HG02870 (cell line): ENCODE measurements around the gene GPR65.

Experiments
- ATAC-seq: cut with Tn5 transposase; IDR thresholded peaks from one replicate; pipeline ENCODE4 v1.9.1; 2021; ENCODE audit warnings: mild to moderate bottlenecking, moderate library complexity; ENCODE audit not compliant: unreplicated experiment

The GPR65 gene, protein sequence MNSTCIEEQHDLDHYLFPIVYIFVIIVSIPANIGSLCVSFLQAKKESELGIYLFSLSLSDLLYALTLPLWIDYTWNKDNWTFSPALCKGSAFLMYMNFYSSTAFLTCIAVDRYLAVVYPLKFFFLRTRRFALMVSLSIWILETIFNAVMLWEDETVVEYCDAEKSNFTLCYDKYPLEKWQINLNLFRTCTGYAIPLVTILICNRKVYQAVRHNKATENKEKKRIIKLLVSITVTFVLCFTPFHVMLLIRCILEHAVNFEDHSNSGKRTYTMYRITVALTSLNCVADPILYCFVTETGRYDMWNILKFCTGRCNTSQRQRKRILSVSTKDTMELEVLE

DNA sequence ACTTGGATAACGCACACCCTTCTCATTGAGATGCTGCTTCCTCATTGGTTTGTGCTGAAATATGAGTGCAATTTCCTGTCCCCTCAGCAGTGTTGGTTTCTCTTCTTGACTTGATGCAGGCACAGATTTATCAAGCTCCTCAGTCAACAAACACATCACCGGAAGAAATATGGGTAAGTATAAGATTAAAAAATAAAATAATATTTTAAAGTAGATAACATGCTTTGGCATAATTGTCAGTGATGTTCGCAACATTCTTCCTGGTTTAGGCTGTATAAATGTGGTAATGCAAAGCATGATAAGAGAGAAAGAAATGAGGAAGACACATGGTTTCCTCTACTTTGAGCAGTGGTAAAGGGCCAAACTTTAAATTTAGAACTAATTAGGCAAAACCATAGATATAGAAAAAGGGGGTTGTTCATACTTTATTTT is at the start of gene GPR65:
GPR65 (plus strand) TSS at position 86 of the 432 bp plus-strand sequence. CDS start 5,713 bp downstream, outside the sequence.
- peak; percentile 62 for ATAC-seq

DNA sequence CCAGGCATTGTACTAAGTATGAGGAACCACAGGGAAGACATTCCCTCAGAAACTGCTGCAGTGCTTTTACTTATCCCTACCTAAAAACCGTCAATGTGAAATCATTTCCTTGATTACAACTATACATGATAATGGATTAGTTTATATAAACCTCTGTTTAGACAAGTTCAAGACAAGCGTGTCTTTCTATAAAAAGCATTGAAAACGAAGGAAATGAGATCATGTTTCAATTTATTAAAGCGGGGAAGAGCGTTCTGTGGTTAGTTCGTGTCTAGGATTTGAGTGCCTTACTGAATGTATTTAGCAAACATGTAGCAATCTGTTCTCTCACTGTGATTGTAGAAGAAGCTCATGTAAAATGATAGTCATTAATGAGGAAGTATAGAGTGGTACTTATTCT is 49.4 kb upstream of the GPR65 start:
- no peak for ATAC-seq

DNA sequence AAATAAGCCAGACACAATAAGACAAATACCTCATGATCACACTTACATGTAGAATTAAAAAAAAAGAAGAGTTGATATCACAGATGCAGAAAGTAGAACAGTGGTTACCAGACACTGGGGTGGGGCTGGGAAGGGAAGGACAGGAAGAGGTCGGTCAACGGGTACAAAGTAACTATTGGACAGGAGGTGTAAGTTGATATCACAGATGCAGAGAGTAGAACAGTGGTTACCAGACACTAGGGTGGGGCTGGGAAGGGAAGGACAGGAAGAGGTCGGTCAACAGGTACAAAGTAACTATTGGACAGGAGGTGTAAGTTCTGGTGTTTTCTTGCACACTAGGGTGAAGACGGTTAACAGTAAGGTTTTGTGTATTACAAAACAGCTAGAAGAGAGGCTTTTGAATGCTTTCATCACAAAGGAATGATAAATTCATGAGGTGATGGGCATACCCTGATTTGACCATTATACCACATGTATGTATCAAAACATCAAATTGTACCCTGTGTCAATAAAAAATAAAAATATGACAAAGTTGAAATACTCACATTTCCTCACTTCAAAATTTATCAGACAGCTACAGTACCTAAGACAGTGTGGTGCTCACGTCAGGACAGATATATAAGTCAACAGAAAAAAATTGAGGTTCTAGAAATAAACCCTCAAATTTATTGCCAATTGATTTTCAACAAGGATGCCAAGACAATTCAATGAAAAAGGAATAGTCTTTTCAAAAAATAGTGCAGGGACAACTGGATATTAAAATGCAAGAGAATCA is 44.7 kb upstream of the GPR65 start:
- no peak for ATAC-seq

DNA sequence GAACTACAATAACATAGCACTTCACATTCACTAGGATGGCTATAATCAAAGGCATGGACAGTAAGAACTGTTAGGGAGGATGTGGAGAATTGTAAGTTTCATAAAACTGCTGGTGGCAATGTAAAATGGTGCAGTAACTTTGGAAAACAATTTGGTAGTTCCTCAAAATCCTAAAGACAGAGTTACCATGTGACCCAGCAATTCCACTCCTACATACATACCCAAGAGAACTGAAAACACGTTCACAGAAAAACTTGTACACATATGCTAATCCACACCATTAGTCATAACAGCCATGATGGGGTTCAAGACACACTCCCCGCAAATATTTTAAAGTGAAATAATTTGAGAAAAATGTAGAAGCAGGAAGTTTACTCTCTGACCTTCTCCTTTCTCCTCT is 43.7 kb upstream of the GPR65 start:
- no peak for ATAC-seq

DNA sequence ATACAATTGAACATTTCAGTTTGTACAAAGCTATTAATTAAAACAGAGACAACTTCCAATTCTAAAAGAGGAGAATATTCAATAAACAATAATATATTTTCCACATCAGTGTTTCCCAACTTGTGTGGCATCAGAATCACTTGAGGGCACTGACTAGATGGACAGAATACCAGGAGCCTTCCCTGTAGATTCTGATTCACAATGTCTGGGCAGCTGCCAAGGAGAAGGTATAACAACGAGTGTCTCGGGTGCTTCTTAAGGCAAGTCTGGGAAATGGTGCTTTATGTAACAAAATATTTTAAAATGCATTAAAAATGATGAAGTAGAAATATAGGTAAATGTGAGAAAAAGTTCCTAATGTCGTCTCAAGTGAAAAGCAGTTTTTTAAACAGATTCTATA is 38.1 kb upstream of the GPR65 start:
- no peak for ATAC-seq

DNA sequence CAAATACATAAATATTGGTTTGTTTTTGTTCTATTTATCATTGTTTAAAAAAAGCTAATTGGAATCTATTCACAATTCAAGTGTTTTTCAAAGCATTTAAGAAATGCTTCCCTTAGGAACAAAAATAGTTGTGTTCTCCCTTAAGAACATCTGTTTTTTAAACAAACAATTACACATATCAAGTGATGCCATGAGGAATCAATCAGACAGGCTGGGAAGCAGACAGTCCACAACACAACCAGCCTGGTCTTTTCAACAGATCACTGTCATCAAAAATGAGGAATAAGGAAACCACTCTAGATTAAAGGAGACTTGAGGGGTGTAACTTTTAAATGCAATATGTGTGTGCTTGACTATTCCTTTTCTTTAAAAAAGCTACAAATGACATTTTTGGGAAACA is 37.4 kb upstream of the GPR65 start:
- no peak for ATAC-seq

DNA sequence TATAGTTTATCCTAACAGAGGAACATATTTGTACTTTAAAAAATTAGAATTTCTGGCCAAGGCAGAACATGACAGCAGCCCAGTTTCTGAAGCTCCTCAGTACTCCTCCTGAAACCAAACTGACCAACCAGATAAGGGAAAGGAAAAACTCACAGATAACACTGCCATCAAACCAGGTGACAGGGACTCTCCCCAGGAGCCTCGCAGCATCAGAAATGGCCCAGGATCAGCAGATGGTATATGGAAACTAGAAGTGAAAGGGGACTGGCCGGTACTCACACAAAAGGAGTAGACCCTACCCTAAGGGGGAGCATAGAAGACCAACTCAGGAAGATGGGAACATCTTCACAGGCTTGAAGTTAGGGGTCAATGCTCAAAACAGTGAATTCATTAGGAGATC is 33.9 kb upstream of the GPR65 start:
- peak; percentile 92 for ATAC-seq

DNA sequence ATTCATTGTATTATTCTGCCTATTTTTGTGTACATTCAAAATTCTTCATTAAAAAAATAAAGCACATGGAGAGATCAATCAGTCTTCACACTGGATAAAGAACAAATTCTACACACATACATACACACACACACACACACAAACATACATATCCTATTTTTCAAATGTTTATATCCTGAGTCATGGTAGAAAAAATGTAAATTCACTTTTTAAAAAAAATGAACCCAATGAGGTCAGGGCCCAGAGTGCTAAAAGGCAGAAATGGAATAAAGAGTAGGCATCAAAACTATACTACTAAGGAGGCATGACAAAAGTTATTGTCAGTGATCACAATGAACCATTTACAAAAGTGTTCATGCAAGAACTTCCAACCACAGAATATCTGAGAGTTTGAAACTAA is 29.3 kb upstream of the GPR65 start:
- no peak for ATAC-seq

DNA sequence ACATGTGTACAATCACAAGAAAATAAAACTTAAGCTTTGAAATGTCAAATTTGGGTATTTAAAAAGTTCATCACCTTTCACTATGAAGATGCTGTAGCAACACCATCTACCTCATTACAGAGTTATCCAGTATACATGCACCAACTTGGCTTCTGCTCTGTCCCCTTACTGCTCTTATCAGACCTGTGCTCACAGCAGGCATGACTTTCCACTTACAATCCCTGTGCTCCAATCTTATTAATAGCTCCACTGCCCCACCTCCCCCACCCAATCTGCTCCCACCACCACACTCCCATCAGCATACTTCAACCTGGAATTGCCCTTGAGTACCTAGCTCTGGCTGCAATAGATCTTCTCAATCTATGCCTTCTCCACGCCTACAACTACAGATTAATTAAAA is 25.2 kb upstream of the GPR65 start:
- no peak for ATAC-seq

DNA sequence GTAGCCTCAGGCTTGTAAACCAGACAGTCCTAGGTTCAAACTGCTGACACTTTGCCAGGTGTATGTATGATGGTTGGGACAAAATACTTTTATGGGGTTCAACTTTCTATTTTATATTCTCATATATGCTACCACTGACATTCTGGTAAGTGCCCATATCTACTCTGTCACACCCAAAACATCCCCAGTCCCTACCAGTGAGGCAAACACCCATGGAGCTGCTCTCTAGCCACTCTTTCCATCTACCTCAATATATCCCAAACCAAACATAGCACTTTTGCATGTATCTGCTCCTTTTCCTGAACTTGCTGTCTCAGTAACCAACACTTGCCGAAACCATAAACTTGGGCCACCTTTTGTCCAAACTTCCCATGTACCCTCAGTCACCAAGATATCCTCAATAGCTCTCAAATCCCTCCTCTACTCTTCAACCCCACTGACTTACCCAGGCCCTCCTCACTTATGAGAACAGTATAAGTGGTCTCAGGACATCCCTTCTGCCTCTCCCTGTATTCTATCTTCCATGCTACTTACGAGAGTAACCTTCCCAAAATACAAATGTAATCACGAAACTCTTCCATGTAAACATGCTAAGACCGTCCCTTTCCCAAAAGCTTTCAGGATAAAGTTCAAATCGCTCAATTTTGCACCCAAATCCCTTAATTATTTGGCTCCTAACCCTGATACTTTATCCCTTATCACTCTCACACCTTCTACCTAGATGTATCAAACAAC is 15.5 kb upstream of the GPR65 start:
- ATAC-seq: no peak

DNA sequence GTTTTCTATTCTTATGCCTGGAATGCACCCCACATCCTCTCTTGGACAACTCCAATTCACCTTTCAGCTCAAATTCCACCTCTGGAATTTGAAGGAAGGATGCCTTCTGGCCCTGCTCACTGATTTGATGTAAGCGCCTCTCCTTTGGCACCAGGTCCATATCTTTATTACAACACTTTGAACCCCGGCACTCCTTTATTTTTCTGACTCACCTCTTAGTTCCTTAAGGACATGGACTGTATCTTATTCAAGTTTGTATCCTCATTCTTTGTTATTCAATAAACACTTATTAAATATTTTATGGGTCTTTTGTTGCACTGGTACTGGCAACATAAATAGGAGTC is 15.0 kb upstream of the GPR65 start:
- ATAC-seq: no peak

DNA sequence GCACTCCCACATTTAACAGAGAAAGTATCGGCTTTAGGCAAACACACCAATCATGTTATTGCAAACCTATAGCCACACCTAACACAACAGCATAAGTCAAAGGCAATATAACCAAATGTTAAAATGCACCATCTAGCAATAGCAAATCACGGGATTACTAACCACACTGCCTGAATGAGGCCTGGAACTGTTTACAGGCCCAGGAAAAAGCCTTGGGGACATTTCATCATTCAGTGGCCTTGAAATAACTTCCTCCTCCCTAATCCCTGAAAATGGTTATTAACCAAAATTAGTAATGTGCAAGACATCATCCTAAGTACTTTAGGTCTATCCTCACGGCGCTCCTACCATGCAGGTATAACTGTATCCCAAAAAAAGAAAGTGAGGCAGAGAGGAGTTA is 14.3 kb upstream of the GPR65 start:
- no peak for ATAC-seq

DNA sequence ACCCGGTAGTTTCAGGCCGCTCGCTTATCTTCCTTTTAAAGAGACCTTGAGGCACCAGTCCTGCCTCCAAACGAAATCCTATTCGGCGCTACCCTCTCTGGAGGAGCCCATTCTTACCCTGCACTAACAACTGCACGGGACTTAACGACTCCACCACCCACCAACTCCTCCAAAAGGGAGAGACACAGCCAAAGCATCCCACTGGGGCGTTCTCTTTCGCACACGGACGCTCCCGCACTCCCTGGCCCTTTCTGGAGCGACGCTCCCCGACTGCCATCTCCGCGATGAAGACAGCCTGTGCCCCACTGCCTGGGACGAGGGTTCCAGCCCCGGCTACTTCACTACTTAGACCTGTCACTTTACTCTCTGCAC is 12.6 kb upstream of the GPR65 start:
- ATAC-seq: no peak

DNA sequence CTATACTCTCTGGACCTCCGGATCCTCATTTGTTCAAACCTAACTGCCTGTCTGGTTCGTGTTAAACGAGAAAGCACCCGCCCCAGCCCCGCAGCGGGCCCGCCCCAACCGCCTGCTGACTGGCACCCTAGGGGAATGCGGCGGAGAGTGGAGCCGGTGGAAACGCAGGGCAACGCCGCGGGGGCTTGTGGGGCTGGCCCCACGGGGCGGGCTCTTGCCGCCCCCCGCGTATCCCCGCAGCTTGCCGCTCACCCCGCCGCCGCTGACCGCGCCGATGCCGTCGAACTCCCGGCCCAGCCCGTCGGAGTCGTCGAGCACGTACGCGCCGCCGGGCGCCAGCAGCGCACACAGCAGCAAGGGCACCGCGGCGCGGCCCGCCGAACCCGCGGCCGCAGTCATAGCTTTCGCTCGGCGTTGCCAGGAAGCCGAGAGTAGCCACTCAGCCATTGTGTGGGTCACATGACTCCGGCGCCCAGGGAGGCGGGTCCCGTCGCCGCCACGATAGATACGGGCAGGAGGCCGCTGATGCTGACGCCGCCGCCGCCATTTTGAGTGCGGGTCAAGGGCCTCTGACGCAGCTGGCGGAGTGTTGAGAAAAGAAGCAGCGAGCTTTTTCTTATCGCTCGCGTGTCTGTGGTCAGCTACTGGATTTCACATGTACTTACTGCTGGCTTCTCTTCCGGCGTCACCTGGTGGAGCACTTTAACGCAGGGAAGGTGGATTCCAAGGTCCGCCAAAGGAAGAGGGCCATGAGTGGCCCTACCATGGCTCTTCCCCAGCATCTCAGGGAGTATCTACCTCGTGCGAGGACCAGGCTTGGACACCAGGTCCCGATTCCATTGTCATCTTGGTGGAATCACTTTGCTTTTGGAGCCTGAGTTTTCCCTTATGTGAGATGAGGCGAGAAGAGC is 12.0 kb upstream of the GPR65 start, which contains the start of gene GALC:
GALC (minus strand) TSS at position 465 of the 911 bp plus-strand sequence; CDS start at position 447, 18 bp downstream.
- ATAC-seq: peak; percentile 78

DNA sequence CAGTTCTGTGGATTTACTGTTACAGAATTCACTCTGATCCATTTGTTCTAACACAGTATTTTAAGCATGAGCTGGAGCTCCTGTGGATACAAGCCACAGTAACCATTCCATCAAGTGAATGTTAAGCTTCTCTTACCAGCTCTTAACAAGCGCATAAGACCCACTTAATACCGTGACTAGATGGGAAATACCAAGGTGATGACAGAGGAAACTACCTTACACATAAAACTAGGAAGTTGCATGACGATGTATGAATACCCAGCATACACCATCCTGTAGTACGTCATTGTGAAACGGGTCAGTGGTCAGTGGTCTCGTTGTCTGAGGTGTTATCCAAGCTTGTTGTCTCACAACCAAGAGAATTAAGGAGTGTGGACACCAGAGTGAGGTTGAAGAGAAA is 10.0 kb upstream of the GPR65 start:
- ATAC-seq: peak; percentile 46

DNA sequence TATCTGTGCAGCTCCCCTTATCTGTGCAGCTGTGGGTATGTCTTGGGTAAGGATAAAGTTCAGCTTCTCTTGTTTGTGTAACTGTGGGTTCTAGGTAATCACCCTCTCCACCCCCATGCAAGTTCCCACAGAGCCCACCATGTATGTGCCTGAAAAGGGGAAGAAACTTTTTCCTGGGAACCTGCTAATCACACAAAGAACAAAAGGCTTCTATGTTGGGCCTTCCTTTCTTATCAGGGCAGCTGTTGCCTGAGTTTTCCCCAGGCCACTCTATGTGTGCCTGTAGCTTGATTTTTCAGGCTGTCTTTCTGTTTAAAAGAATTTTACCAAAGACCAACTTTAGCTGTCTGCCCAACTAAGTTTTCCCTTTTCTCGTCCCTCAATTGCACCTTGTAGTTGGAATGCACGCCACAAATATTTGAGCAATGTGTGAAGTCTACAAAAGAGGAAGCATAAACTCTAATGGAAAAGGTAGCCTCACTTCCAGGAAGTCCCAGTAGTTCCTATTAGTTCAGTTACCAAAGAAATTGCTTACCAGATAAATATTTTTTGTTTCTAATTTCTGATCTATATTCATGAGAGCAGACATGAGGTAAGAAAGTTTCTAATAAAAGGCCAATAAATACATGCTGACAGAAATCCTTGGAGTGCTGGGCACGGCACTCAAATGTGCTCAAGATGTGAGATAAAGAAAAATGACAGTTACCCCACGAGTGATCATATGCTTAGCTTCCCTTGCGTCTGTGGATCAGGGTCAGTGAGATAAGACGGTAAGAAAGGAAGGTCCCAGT is 9.2 kb upstream of the GPR65 start:
- no peak for ATAC-seq

DNA sequence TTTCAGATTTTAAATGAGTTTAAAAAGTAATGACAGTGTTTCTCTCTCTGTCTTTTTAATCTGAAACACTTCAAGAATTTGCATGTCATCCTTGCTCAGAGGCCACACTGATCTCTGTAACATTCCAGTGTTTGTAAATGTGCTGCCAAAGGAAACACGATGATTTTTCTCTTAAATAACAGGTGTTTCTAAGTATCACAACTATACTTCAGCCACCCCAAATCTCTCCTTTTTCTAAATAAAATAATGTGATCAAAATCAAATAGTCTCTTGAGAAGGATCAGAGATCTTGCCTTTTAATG is 8.7 kb upstream of the GPR65 start:
- ATAC-seq: no peak

DNA sequence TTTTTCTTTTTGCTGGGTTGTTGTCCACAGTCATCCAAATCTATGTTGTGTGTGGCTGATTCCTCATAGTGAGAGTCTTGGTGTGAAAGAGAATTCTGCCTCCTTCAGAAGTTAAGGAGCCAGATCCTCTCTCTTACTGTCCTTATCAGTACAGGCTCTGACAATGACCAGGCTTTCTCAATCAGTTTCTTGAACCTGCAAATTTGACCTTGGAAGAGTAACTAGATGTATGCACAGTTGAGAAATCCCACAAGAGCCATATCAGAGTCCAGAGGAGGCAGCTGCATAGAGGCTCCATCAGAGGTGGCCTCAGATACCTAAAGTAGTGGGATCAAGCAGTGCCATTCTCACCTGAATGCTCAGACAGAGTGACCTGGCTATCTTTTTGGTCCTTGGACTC is 6.5 kb upstream of the GPR65 start:
- ATAC-seq: no peak

DNA sequence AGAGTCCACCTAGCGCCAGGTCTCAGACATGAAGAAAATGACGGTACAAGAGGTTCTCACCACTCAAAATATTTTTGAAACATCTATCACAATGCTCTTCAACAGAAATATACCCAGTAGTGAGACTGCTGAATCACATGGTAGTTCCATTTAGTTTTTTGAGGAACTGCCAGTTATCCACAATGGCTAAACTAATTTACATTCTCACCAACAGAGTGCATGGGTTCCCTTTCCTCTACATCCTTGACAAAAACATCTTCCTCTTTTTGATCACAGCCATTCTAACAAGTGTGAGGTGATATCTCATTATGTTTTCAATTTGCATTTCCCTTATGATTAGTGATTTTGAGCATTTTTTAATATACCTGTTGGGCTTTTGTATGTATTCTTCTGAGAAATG is 5.7 kb upstream of the GPR65 start:
- ATAC-seq: no peak

DNA sequence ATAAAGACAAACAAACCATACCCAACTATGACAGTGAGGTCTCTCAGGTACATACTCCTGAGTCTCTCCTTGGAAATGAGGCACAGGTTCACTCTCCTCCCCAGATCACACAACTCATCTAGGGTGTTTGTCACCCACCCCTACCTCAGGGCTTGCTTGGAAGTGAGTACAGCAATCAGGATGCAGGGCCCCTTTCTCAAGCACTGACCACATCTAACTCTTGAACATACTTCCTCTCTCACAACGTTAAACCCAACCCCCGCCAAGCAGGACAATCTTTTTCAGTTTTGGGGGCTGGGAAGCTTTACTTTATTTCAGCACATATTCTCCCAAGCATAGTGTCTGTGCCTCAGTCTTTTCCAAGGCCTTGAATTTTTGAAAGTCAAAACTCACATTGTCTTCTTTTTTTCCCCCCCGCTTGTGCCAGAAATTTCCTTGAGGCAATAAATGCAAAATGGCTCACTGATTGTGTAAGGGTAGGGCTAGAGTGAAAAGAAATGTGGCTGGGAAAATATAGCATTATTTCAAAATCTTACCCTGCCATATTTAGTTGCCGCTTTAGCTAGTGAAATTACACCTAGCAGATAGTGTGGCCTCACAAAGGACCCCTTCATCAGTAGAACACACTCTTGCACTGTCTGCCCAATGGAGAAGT is 2.4 kb upstream of the GPR65 start:
- peak; percentile 21 for ATAC-seq
